HUES48 (cell line): ENCODE data around the gene LPAR6.

ENCODE experiments used
- H3K27ac ChIP-seq: one replicate; pipeline ENCODE4 v1.7.0; 2013; ENCODE audit warnings: low read depth, low read length, inconsistent platforms
- H3K27me3 ChIP-seq: 2 replicates; pipeline ENCODE4 v1.6.1; 2013; ENCODE audit warnings: mild to moderate bottlenecking, low read length; ENCODE audit not compliant: control insufficient read depth, insufficient read depth
- H3K36me3 ChIP-seq: 2 replicates; pipeline ENCODE4 v1.6.1; 2013; ENCODE audit warnings: low read length; ENCODE audit not compliant: control insufficient read depth, insufficient read depth
- H3K4me1 ChIP-seq: 2 replicates; pipeline ENCODE4 v1.6.1; 2013; ENCODE audit warnings: mild to moderate bottlenecking, low read length; ENCODE audit not compliant: control insufficient read depth, insufficient read depth
- H3K4me3 ChIP-seq: 2 replicates; pipeline ENCODE4 v1.5.1; 2013; ENCODE audit warnings: mild to moderate bottlenecking, low read depth, low read length
- H3K9ac ChIP-seq: 2 replicates; pipeline ENCODE4 v1.6.1; 2013; ENCODE audit warnings: mild to moderate bottlenecking, low read depth, low read length, moderate library complexity
- H3K9me3 ChIP-seq: 2 replicates; pipeline ENCODE4 v1.6.1; 2013; ENCODE audit warnings: low read length; ENCODE audit not compliant: control insufficient read depth, insufficient read depth

The LPAR6 gene

DNA sequence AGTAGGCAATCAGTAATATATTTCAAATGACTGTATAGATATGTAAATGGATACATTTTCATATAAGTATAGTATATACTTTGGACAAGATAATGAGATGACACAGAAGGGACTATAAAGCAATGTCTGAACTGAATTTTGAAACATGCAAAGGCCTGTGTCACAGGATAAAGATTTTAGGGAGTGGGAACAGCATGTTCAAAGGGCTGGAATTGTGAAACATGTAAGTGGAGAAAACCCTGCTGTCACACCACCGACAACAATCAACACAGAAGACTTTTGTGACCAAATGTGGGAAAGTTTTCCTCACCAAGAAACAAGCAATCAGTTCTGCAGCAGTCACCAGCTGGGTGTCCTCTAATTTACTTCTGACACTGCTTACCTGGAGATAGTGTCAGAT, 42.9 kb downstream of the LPAR6 start:
- Histone ChIP-seq H3K9ac (no peak overlapping the region), H3K4me3 (no peak overlapping the region), H3K36me3 (no peaks in the 10 kb centered on the region), H3K9me3 (no peaks in the 10 kb centered on the region), H3K4me1 (no peaks in the 10 kb centered on the region), H3K27ac (no peak overlapping the region), H3K27me3 (no peaks in the 10 kb centered on the region)
